GM18502 (cell line): ENCODE measurements around the gene ADAM10.

Experiments
- ATAC-seq: cut with Tn5 transposase; IDR thresholded peaks from one replicate; pipeline ENCODE4 v1.9.1; 2021; ENCODE audit warnings: mild to moderate bottlenecking; ENCODE audit not compliant: unreplicated experiment, poor library complexity

The ADAM10 gene

DNA sequence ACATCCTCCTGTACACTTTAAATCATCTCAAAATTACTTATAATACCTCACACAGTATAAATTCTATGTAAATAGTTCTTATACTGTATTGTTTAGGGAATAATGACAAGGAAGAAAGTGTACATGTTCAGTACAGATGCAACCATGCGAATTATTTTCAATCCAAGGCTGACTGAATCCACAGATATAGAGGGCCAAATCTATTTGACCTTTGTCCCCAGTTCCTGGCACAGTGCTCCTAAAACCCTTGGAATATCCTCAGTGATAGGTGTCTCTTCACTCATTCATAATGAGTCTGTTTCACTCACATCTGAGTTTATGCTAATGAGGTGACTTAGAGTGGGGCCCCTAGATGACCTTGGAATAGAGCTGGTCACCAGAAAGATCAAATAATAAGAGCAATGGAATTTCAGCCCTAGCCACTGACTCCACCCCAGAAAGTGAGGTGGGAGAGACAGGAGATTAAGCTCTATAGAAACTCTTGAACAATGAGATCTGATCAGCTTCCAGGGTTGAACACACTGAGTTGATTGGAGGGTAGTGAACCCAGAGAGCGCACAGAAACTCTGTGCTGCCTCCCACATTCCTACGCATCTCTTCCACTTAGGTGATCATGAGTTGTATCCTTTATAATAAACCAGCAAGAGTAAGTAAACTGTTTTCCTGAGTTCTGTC lies 65.3 kb downstream of the ADAM10 start:
- ATAC-seq: no peak

GRCh38 chr15:58682234-58682633 lies 67.3 kb downstream of the ADAM10 start:
- no peak for ATAC-seq

GRCh38 chr15:58678683-58679082 lies 70.8 kb downstream of the ADAM10 start:
- ATAC-seq: no peak

GRCh38 chr15:58677426-58677825 lies 72.1 kb downstream of the ADAM10 start:
- no peak for ATAC-seq

- ATAC-seq: no peak
These were observed 72.7 kb downstream of the ADAM10 start for GRCh38 chr15:58676766-58677165.

GRCh38 chr15:58671186-58671585 lies 78.3 kb downstream of the ADAM10 start:
- ATAC-seq: no peak

DNA sequence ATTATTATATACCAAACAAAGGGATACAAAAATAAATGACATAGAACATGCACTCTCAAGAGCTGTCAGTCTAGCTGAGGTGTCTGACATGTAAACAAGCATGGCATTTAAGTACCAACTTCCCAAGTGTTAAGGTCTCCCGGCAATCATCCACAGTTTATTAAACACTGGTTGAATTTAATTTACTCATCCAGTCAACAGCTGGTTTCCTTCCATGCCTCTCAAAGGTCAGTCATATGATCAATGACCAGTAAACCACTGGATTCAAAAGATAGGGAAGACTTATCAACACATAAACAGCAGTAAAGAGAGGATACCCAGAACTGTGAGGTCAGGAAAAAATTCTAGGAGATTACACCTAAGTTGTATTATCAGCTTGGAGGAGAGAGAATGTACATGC lies 80.4 kb downstream of the ADAM10 start:
- no peak for ATAC-seq

DNA sequence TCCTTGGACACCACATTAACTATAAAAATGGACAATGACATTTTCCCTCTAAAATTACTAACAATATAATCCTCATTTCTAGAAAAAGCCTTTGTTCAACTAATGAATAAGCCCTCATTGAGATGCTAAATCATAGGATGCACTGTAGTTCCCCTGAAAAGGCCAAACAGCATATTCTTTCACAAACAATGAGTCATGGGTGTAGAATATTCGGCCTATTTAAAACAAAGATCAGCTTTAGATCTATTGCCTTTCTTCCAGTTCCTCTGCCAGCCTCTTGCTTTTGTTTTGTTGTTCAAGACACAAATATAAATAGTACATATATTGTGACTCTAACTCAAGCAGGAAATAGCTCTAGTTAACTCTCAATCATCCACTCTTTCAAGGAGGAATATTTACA lies 82.5 kb downstream of the ADAM10 start:
- no peak for ATAC-seq

- ATAC-seq: no peak
These were observed 83.8 kb downstream of the ADAM10 start for GRCh38 chr15:58665672-58666071.

DNA sequence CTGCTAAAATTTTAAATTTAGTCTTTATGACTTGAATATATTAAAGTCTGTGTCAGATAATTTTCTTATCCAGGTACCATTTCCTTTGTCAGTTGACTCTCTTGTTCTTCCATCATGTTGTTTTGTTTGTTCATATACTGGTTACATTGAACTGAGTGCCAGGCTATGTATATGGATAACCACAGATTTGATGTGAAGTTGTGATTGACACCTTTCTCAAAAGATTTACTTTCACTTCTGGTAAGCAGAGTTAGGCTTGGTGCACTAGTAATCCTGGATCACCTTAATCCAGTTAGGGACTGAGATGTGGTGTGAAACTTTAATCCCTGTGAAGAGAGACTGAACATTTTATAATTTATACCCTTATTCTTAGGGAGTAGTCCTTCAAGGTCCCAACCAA lies 99.4 kb downstream of the ADAM10 start:
- ATAC-seq: no peak

DNA sequence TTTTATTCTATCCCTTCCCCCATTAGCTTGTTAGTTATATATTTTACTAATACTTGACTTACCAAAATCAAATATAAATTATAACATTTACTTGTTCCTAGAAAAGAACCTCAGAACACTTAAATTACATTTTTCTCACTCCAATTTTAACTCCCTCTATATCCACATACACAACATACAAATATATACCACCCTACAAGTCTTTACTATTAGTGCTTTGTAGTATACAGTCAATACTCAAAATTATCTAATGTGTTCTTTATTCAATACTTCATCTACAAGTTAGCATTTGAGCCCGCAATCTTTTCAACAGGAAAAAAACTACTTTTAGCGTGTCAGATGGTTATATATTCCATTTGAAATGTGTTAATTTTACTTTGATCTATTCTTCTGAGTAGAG lies 100.3 kb downstream of the ADAM10 start:
- ATAC-seq: no peak

- ATAC-seq: no peak
These were observed 105.5 kb downstream of the ADAM10 start for GRCh38 chr15:58643996-58644395.

GRCh38 chr15:58641660-58642059 lies 107.8 kb downstream of the ADAM10 start:
- ATAC-seq: no peak

GRCh38 chr15:58639992-58640391 lies 109.5 kb downstream of the ADAM10 start:
- ATAC-seq: no peak

- ATAC-seq: no peak
These were observed 110.3 kb downstream of the ADAM10 start for GRCh38 chr15:58639002-58639756.

GRCh38 chr15:58632789-58633188 lies 116.7 kb downstream of the ADAM10 start:
- no peak for ATAC-seq

- ATAC-seq: no peak
These were observed 118.2 kb downstream of the ADAM10 start for GRCh38 chr15:58631319-58631718.

- ATAC-seq: no peak
These were observed 119.9 kb downstream of the ADAM10 start for GRCh38 chr15:58629625-58630024.

DNA sequence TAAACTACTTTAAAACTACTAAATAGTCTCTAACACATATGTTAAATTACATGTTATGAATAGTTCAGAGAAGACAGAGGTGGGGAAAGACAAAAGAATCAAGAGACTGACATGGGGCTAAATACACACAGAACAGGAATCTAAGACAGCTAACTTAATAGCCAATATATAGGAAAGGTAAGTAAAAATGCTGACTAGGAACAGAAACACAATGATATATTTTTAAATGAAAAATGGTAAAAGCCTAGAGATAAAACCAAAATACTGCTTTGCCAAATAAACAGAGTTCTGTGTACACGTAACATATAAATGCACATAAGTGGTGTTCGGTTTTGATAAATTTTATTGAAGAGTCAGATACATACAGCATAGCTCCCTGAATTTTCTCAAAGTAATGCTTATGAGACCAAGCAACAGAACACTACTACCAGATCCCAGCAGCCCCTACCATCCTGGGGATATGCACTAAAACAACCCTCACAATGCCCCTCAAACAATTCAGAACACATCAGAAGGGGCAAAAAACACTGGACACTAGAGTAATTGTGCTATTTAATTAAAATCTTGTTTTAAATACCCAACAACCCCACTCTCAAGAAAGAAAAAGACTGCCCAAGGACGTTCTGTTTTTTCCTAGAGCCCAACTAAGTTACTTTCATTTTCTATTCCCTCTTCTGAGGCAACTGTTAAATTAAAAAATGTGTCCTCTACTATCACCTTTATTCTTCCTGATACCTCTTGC lies 121.1 kb downstream of the ADAM10 start:
- ATAC-seq: no peak

GRCh38 chr15:58627701-58628100 lies 121.8 kb downstream of the ADAM10 start:
- no peak for ATAC-seq

- no peak for ATAC-seq
These were observed 122.5 kb downstream of the ADAM10 start for GRCh38 chr15:58627046-58627445.
